SU-DHL-6 (cell line): ENCODE results near the gene POMT2.

Experiments used
- H2AFZ ChIP-seq: fragments of 200-600 bp; sonication (generic); 2 replicates; pipeline ENCODE4 v1.6.1; 2014; ENCODE audit warnings: low read depth, mild to moderate bottlenecking, moderate library complexity, mixed read lengths, antibody characterized with exemption, low read length; ENCODE audit not compliant: severe bottlenecking
- H3F3A ChIP-seq: fragments of 200-600 bp; shearing (Covaris generic); 2 replicates; pipeline ENCODE4 v1.6.0; 2016; ENCODE audit warnings: antibody characterized with exemption, mild to moderate bottlenecking; ENCODE audit not compliant: insufficient read depth
- H3K27ac ChIP-seq: fragments of 200-600 bp; sonication (generic); 2 replicates; pipeline ENCODE4 v1.5.1; 2016; ENCODE audit warnings: low read depth, mild to moderate bottlenecking, low read length, moderate library complexity, mixed read lengths
- H3K27me3 ChIP-seq: fragments of 200-600 bp; sonication (generic), shearing (Covaris generic); 2 replicates; pipeline ENCODE4 v1.6.0; 2014; ENCODE audit warnings: mild to moderate bottlenecking, low read length
- H3K36me3 ChIP-seq: fragments of 200-600 bp; sonication (generic); 2 replicates; pipeline ENCODE4 v1.6.1; 2014; ENCODE audit warnings: mild to moderate bottlenecking, low read length, mixed read lengths
- H3K4me2 ChIP-seq: fragments of 300-600, 200-600 bp; shearing (Covaris generic), sonication (generic); 2 replicates; pipeline ENCODE4 v1.6.0; 2014; ENCODE audit warnings: low read length, low read depth, mild to moderate bottlenecking; ENCODE audit not compliant: poor library complexity, severe bottlenecking
- H3K4me3 ChIP-seq: fragments of 200-600 bp; sonication (generic); 2 replicates; pipeline ENCODE4 v1.5.1; 2014; ENCODE audit warnings: antibody characterized with exemption, low read length, mild to moderate bottlenecking, mixed read lengths; ENCODE audit not compliant: insufficient read depth, poor library complexity, severe bottlenecking
- H3K79me2 ChIP-seq: fragments of 200-600 bp; sonication (generic); 2 replicates; pipeline ENCODE4 v1.6.1; 2014; ENCODE audit warnings: mild to moderate bottlenecking, low read length, moderate library complexity; ENCODE audit not compliant: insufficient read depth
- H3K9ac ChIP-seq: fragments of 200-600 bp; sonication (generic); 2 replicates; pipeline ENCODE4 v1.7.0; 2014; ENCODE audit warnings: mild to moderate bottlenecking, low read length
- H3K9me2 ChIP-seq: fragments of 200-600 bp; sonication (generic); replicated peaks from 2 replicates; pipeline ENCODE4 v1.6.1; 2014; ENCODE audit warnings: low read length; ENCODE audit not compliant: insufficient read depth
- H3K9me3 ChIP-seq: fragments of 200-600 bp; sonication (generic); 2 replicates; pipeline ENCODE4 v1.6.1; 2014; ENCODE audit warnings: low read length, mixed read lengths; ENCODE audit not compliant: insufficient read depth
- H4K20me1 ChIP-seq: fragments of 200-600 bp; sonication (generic); 2 replicates; pipeline ENCODE4 v1.6.1; 2014; ENCODE audit warnings: low read depth, mild to moderate bottlenecking, antibody characterized with exemption, low read length, moderate library complexity, mixed read lengths
- CTCF ChIP-seq: fragments of 200-600 bp; sonication (generic); IDR thresholded peaks from one replicate; pipeline ENCODE4 v1.5.1; 2017; ENCODE audit warnings: antibody characterized with exemption, mild to moderate bottlenecking, low read length, moderate library complexity; ENCODE audit not compliant: insufficient read depth, poor library complexity, severe bottlenecking
- EZH2phosphoT487 ChIP-seq: fragments of 200-600 bp; sonication (generic), shearing (Covaris generic); conservative IDR thresholded peaks from 2 replicates; pipeline ENCODE4 v1.6.1; 2018; ENCODE audit warnings: mild to moderate bottlenecking, antibody characterized with exemption, low read length, moderate library complexity, mixed read lengths

Gene POMT2

GRCh38 chr14:77335576-77335975 is 14.9 kb upstream of the POMT2 start:
- TF ChIP-seq EZH2phosphoT487 (no peak), CTCF (no peak)
- no peaks in the 10 kb centered on the region for H3K36me3 ChIP-seq
- no peaks in the 10 kb centered on the region for H4K20me1 ChIP-seq
- H3K9me2 ChIP-seq, result no peaks in the 10 kb centered on the region
- no peak overlapping the region for H2AFZ ChIP-seq
- H3K9me3 ChIP-seq, result no peaks in the 10 kb centered on the region
- H3K4me3 ChIP-seq, result no peak overlapping the region
- no peaks in the 10 kb centered on the region for H3K27me3 ChIP-seq
- H3K79me2 ChIP-seq, result no peaks in the 10 kb centered on the region
- no peak overlapping the region for H3K4me2 ChIP-seq
- H3F3A ChIP-seq, result peaks cover 4% of the 10 kb centered on the region
- no peak overlapping the region for H3K27ac ChIP-seq
- no peak overlapping the region for H3K9ac ChIP-seq

- Histone ChIP-seq H3K9me2 (no peaks in the 10 kb centered on the region), H3K27ac (no peak overlapping the region), H4K20me1 (no peaks in the 10 kb centered on the region), H3K79me2 (no peaks in the 10 kb centered on the region), H3K36me3 (no peaks in the 10 kb centered on the region), H3K27me3 (no peaks in the 10 kb centered on the region), H2AFZ (no peak overlapping the region), H3K4me3 (no peak overlapping the region), H3F3A (0 out of 2 replicates have a peak, but pooled peaks cover 4% of the 10 kb centered on the region), H3K9me3 (no peaks in the 10 kb centered on the region), H3K9ac (no peak overlapping the region), H3K4me2 (no peak overlapping the region)
- TF ChIP-seq CTCF (no peak), EZH2phosphoT487 (no peak)
Observed at GRCh38 chr14:77329872-77330271, 9.2 kb upstream of the POMT2 start.

- H4K20me1 ChIP-seq, result no peaks in the 10 kb centered on the region
- no peak for TF ChIP-seq EZH2phosphoT487
- no peak for TF ChIP-seq CTCF
- H3K9me3 ChIP-seq, result no peaks in the 10 kb centered on the region
- H3K4me2 ChIP-seq, result no peak overlapping the region
- H3K4me3 ChIP-seq, result no peak overlapping the region
- H3K79me2 ChIP-seq, result peaks cover 6% of the 10 kb centered on the region; the same call in 1 of the 2 replicates
- no peak overlapping the region for H3K27ac ChIP-seq
- H3K9me2 ChIP-seq, result no peaks in the 10 kb centered on the region
- no peaks in the 10 kb centered on the region for H3K36me3 ChIP-seq
- H3K9ac ChIP-seq, result no peak overlapping the region
- no peaks in the 10 kb centered on the region for H3K27me3 ChIP-seq
- no peak overlapping the region for H2AFZ ChIP-seq
- no peaks in the 10 kb centered on the region for H3F3A ChIP-seq
Observed at GRCh38 chr14:77327111-77327510, 6.4 kb upstream of the POMT2 start.

- H3K36me3 ChIP-seq, result no peaks in the 10 kb centered on the region
- H3K27ac ChIP-seq, result no peak overlapping the region
- no peak overlapping the region for H2AFZ ChIP-seq
- no peaks in the 10 kb centered on the region for H4K20me1 ChIP-seq
- no peak overlapping the region for H3K4me2 ChIP-seq
- no peaks in the 10 kb centered on the region for H3K9me2 ChIP-seq
- no peaks in the 10 kb centered on the region for H3F3A ChIP-seq
- TF ChIP-seq EZH2phosphoT487, result no peak
- no peak for TF ChIP-seq CTCF
- no peaks in the 10 kb centered on the region for H3K27me3 ChIP-seq
- peaks cover 6% of the 10 kb centered on the region; the same call in 1 of the 2 replicates for H3K79me2 ChIP-seq
- H3K9ac ChIP-seq, result no peak overlapping the region
- H3K4me3 ChIP-seq, result no peak overlapping the region
- no peaks in the 10 kb centered on the region for H3K9me3 ChIP-seq
Observed at GRCh38 chr14:77325746-77326094, 5.0 kb upstream of the POMT2 start.
